Mesodermal cell (in vitro differentiated cells): ENCODE measurements around the gene PRF1.

Source experiments
- H3K27ac ChIP-seq: 2 replicates; pipeline ENCODE4 v1.7.0; 2013; ENCODE audit warnings: mild to moderate bottlenecking, low read depth, low read length, moderate library complexity; ENCODE audit not compliant: severe bottlenecking
- H3K36me3 ChIP-seq: 2 replicates; pipeline ENCODE4 v1.7.1; 2013; ENCODE audit warnings: mild to moderate bottlenecking, low read length, moderate library complexity; ENCODE audit not compliant: control insufficient read depth, insufficient read depth
- H3K4me1 ChIP-seq: one replicate; pipeline ENCODE4 v1.7.1; 2013; ENCODE audit warnings: mild to moderate bottlenecking, low read length; ENCODE audit not compliant: insufficient read depth, control insufficient read depth, poor library complexity, severe bottlenecking
- H3K4me3 ChIP-seq: 2 replicates; pipeline ENCODE4 v1.7.0; 2013; ENCODE audit warnings: low read length, control low read depth, mild to moderate bottlenecking; ENCODE audit not compliant: insufficient read depth, poor library complexity, severe bottlenecking; ENCODE audit errors: extremely low read depth
- H3K9me3 ChIP-seq: 2 replicates; pipeline ENCODE4 v1.7.1; 2013; ENCODE audit warnings: mild to moderate bottlenecking, low read length, moderate library complexity; ENCODE audit not compliant: control insufficient read depth
- WGBS, 2 experiments: methylation state at CpG; one replicate each; pipeline ENCODE4 v1.1.5; 2013; ENCODE audit warnings: missing lambda C conversion rate in 2 of 2; ENCODE audit not compliant: insufficient coverage in 2 of 2; 5-methylcytosine and 5-hydroxymethylcytosine counted together

PRF1 gene

GRCh38 chr10:70565556-70566514 lies 36.7 kb downstream of the PRF1 start:
- Histone ChIP-seq H3K4me3 (no peak overlapping the region), H3K9me3 (no peaks in the 10 kb centered on the region), H3K27ac (no peak overlapping the region), H3K4me1 (no peaks in the 10 kb centered on the region), H3K36me3 (no peaks in the 10 kb centered on the region)
- 92 to 97% methylated on average over 11 to 14 of the region's 18 CpGs for WGBS, 2 experiments

- H3K4me1 ChIP-seq, result no peaks in the 10 kb centered on the region
- no peak overlapping the region for H3K27ac ChIP-seq
- no peaks in the 10 kb centered on the region for H3K9me3 ChIP-seq
- 76 to 98% methylated on average over 3 to 6 of the region's 6 CpGs for WGBS, 2 experiments
- H3K36me3 ChIP-seq, result no peaks in the 10 kb centered on the region
- no peak overlapping the region for H3K4me3 ChIP-seq
Measured at GRCh38 chr10:70564901-70565351, 37.6 kb downstream of the PRF1 start.

GRCh38 chr10:70564113-70564725 lies 38.3 kb downstream of the PRF1 start:
- no peaks in the 10 kb centered on the region for H3K36me3 ChIP-seq
- H3K27ac ChIP-seq, result no peak overlapping the region
- 92 to 93% methylated on average over 14 to 20 of the region's 21 CpGs for WGBS, 2 experiments
- H3K4me1 ChIP-seq, result peaks cover 3% of the 10 kb centered on the region
- H3K9me3 ChIP-seq, result no peaks in the 10 kb centered on the region
- H3K4me3 ChIP-seq, result no peak overlapping the region

GRCh38 chr10:70563230-70563629 lies 39.3 kb downstream of the PRF1 start:
- WGBS, 2 experiments, result 82 to 95% methylated on average over 5 to 7 of the region's 7 CpGs
- peaks cover 9% of the 10 kb centered on the region for H3K4me1 ChIP-seq
- no peaks in the 10 kb centered on the region for H3K36me3 ChIP-seq
- no peaks in the 10 kb centered on the region for H3K9me3 ChIP-seq
- H3K4me3 ChIP-seq, result no peak overlapping the region
- no peak overlapping the region for H3K27ac ChIP-seq

GRCh38 chr10:70562036-70562755 lies 40.3 kb downstream of the PRF1 start:
- H3K4me1 ChIP-seq, result peaks cover 9% of the 10 kb centered on the region
- H3K36me3 ChIP-seq, result no peaks in the 10 kb centered on the region
- H3K27ac ChIP-seq, result no peak overlapping the region
- H3K4me3 ChIP-seq, result no peak overlapping the region
- H3K9me3 ChIP-seq, result no peaks in the 10 kb centered on the region
- WGBS, 2 experiments, result 93 to 94% methylated on average over 10 to 11 of the region's 15 CpGs

- WGBS, 2 experiments, result 89 to 94% methylated on average over 6 of the region's 6 CpGs
- H3K36me3 ChIP-seq, result no peaks in the 10 kb centered on the region
- H3K4me1 ChIP-seq, result peaks cover 9% of the 10 kb centered on the region
- no peak overlapping the region for H3K4me3 ChIP-seq
- no peaks in the 10 kb centered on the region for H3K9me3 ChIP-seq
- no peak overlapping the region for H3K27ac ChIP-seq
Measured at GRCh38 chr10:70561558-70561957, 41.0 kb downstream of the PRF1 start.

GRCh38 chr10:70561070-70561469 lies 41.5 kb downstream of the PRF1 start:
- no peaks in the 10 kb centered on the region for H3K36me3 ChIP-seq
- 96 to 99% methylated on average over 8 to 10 of the region's 10 CpGs for WGBS, 2 experiments
- H3K4me3 ChIP-seq, result no peak overlapping the region
- H3K27ac ChIP-seq, result no peak overlapping the region
- H3K4me1 ChIP-seq, result peaks cover 9% of the 10 kb centered on the region
- H3K9me3 ChIP-seq, result no peaks in the 10 kb centered on the region

- H3K4me3 ChIP-seq, result no peak overlapping the region
- H3K9me3 ChIP-seq, result no peaks in the 10 kb centered on the region
- WGBS, 2 experiments, result 94 to 95% methylated on average over 12 to 13 of the region's 14 CpGs
- H3K36me3 ChIP-seq, result no peaks in the 10 kb centered on the region
- no peak overlapping the region for H3K27ac ChIP-seq
- peaks cover 9% of the 10 kb centered on the region for H3K4me1 ChIP-seq
Measured at GRCh38 chr10:70560511-70560941, 42.0 kb downstream of the PRF1 start.

GRCh38 chr10:70559861-70560260 lies 42.7 kb downstream of the PRF1 start:
- Histone ChIP-seq H3K4me1 (peaks cover 9% of the 10 kb centered on the region), H3K9me3 (no peaks in the 10 kb centered on the region), H3K4me3 (no peak overlapping the region), H3K36me3 (no peaks in the 10 kb centered on the region), H3K27ac (peak overlapping the region; percentile 71)
- 91 to 93% methylated on average over 3 to 5 of the region's 5 CpGs for WGBS, 2 experiments

GRCh38 chr10:70558871-70559810 lies 43.4 kb downstream of the PRF1 start:
- H3K27ac ChIP-seq, result peak overlapping the region; percentile 71

More at GRCh38 chr10:70558871-70559810, 43.4 kb downstream of the PRF1 start:
- Histone ChIP-seq H3K4me3 (no peak overlapping the region), H3K9me3 (no peaks in the 10 kb centered on the region), H3K4me1 (peaks cover 9% of the 10 kb centered on the region), H3K36me3 (no peaks in the 10 kb centered on the region)
- 70 to 75% methylated on average over 13 to 19 of the region's 20 CpGs for WGBS, 2 experiments
